ENCODE measurements around the gene RASSF7.

The RASSF7 gene

DNA sequence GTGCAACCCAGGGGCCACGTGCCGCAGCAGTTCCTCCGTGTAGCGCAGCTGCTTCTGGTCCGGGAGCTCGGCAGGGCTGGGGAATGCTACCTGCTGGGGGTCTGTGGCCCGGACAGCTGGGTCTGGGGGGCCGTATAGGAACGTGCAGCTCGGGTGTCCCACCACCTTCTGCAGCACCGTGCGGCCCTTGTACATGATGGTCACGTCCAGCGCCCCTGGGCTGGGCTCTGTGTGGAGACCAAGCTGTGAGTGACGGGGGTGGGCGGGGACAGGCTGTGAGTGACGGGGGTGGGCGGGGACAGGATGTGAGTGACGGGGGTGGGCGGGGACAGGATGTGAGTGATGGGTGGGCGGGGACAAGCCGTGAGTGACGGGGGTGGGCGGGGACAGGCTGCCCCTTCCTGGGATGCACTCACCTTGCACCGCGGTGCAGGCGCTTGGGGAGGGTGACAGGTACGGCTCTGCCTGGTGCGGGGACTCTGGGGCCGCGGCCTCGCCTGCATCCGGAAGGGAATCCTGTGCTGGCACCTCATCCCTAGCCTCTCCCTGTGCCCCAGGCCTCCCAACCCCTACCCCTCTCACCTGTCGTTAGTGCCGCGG, 52.7 kb downstream of the RASSF7 start:
- DNase-seq (ENCODE audit: low read depth), result peak; percentile 76
- TF ChIP-seq, protein P1, sequence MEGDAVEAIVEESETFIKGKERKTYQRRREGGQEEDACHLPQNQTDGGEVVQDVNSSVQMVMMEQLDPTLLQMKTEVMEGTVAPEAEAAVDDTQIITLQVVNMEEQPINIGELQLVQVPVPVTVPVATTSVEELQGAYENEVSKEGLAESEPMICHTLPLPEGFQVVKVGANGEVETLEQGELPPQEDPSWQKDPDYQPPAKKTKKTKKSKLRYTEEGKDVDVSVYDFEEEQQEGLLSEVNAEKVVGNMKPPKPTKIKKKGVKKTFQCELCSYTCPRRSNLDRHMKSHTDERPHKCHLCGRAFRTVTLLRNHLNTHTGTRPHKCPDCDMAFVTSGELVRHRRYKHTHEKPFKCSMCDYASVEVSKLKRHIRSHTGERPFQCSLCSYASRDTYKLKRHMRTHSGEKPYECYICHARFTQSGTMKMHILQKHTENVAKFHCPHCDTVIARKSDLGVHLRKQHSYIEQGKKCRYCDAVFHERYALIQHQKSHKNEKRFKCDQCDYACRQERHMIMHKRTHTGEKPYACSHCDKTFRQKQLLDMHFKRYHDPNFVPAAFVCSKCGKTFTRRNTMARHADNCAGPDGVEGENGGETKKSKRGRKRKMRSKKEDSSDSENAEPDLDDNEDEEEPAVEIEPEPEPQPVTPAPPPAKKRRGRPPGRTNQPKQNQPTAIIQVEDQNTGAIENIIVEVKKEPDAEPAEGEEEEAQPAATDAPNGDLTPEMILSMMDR (conservative IDR thresholded peaks at IDR 0.05; ENCODE audit: low read depth, low read length), result no peak
- no peak overlapping the region for H3K4me3 ChIP-seq (ENCODE audit: low read depth, low read length)
